GM19043 (cell line): Measurements from ENCODE around the gene ATP5PO.
"Not testable (repeated sequence)": the region's sequence is repeated elsewhere in the genome, so short reads cannot be mapped to it uniquely, and the experiment has no call there.

Source experiments
- ATAC-seq: cut with Tn5 transposase; IDR thresholded peaks from one replicate; pipeline ENCODE4 v1.9.1; 2021; ENCODE audit warnings: low read depth; ENCODE audit not compliant: unreplicated experiment

The ATP5PO gene

DNA sequence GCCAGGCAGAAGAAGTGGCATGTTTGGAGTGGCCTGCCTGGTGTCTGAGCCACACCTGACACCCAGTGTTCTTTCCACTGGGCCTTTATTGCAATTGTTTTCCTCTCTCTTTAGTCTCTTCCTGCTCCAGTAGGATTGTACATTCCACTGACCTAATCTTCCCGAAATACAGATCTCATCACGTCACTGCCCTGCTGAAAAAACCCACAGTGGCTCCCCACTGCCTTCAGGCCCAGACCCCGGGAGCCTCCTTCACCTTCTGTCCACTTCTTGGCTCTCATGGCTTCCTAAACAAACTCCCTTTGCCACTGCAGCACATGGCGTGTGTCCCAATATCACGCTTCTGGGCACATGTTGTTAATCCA, 25.3 kb upstream of the ATP5PO start:
- ATAC-seq, result no peak

DNA sequence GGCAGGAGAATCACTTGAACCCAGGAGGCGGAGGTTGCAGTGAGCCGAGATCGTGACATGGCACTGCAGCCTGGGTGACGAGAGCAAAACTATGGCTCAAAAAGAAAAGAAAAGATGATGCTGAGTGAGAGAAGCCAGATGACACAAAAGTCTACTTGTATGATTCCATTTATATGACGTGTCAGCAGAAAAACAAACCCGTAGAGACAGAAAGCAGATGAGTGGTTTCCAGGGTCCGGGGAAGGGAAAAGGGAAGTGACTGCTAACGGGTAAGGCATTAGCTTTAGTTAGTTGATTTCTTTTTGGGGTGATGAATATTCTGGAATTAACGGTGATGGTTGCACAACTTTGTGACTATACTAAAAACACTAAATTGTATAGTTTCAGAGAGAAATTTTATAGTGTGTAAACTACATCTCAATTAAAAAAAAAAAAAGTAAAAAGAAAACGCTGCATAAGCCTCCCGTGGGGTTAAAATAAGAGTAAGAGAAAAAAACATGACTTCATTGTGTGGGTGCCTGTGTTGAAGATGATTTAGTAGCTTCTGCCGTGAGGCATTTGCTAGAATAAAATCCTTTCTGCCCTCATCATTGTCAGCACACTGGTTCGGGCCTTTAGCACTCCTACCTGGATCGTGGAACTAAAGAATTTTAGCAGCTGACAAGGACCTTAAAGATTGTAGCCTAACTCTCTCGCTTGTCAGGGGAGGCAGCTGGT, 24.7 kb upstream of the ATP5PO start:
- ATAC-seq, result no peak

GRCh38 chr21:33939226-33939625, 23.6 kb upstream of the ATP5PO start:
- ATAC-seq, result no peak

DNA sequence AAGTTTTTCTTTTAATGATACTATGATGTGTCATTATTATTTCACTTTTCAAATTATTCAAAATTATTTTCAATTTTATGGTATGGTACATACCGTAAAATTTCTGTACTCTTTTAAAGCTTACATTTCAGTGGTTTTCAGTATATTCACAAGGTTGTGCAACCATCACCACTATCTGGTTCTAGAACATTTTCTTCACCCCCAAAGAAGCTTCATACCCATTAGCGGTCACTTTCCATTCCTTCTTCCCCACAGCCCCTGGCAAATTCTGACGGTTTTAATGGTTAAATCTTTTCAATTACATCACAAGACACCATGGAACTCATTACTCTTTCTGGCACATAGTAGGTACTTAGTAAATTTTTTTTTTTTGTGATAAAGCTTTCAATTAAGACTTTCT, 22.8 kb upstream of the ATP5PO start:
- ATAC-seq, result no peak

GRCh38 chr21:33937931-33938339, 22.3 kb upstream of the ATP5PO start:
- no peak for ATAC-seq

DNA sequence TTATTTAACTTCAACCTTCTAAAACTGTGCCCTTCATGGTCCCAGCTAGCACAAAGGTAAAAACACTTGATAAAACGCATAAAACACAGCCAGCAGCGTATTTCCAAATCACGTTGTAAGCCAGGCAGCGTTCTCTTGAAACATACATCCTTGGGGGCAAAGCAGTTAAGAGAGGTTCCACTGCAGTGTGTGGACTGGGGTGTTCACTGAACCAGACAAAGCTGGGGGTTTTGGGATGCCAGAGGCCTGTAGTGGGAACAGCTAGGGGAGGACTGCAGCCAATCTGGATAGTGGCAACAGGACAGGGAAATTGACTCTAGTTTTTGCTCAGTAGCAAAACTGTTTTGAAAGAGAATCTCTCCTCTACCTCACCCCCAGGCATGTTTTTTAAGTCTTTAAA, 21.5 kb upstream of the ATP5PO start:
- ATAC-seq, result no peak

- no peak for ATAC-seq
These were observed 20.9 kb upstream of the ATP5PO start for GRCh38 chr21:33936301-33937038.

- no peak for ATAC-seq
These were observed 17.1 kb upstream of the ATP5PO start for GRCh38 chr21:33932731-33933130.

DNA sequence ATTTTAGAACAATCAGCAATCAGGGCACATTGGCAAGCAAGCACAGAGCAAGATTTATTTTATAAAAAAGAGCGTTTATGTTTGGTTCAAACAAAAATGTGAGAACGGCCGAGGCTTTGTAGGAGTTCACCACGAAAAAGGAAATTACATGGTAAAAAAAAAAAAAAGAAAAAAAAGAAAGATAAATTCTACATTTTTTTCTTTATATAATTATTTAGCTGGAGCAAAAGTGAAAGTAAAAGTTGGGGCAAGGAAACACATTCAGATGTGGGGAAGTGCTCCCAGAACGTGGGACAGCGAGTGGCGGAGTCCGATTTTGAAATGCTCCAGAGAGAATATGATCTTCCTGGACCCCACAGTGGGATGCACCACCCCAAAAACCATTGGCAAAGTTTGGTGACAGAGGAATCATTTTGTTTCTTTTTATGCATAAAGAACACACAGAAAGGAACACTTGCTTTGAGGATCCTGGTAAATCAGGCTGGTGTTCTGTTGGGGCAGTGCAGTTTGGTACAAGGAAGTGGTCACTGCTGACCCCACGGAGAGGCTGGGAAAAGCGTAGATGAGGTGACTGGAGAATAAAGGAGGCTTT, 16.3 kb upstream of the ATP5PO start:
- no peak for ATAC-seq

DNA sequence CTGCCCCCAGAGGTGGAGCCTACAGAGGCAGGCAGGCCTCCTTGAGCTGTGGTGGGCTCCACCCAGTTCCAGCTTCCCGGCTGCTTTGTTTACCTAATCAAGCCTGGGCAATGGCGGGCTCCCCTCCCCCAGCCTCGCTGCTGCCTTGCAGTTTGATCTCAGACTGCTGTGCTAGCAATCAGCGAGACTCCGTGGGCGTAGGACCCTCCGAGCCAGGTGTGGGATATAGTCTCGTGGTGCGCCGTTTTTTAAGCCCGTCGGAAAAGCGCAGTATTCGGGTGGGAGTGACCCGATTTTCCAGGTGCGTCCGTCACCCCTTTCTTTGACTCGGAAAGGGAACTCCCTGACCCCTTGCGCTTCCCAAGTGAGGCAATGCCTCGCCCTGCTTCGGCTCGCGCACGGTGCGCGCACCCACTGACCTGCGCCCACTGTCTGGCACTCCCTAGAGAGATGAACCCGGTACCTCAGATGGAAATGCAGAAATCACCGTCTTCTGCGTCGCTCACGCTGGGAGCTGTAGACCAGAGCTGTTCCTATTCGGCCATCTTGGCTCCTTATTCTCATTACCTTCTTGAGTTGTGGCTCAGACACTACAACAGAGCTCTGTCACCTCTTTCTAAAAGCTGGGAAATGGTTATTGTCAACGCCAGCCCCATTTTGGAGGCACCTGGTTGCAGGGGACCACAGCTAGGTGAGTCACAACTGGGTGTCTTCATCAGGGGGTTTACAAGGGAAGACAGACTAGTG, 15.6 kb upstream of the ATP5PO start:
- not testable (repeated sequence) for ATAC-seq

DNA sequence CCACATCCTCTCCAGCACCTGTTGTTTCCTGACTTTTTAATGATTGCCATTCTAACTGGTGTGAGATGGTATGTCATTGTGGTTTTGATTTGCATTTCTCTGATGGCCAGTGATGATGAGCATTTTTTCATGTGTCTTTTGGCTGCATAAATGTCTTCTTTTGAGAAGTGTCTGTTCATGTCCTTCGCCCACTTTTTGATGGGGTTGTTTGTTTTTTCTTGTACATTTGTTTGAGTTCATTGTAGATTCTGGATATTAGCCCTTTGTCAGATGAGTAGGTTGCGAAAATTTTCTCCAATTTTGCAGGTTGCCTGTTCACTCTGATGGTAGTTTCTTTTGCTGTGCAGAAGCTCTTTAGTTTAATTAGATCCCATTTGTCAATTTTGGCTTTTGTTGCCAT, 10.6 kb upstream of the ATP5PO start:
- ATAC-seq, result not testable (repeated sequence)

- no peak for ATAC-seq
These were observed 9.1 kb upstream of the ATP5PO start for GRCh38 chr21:33924766-33925100.

DNA sequence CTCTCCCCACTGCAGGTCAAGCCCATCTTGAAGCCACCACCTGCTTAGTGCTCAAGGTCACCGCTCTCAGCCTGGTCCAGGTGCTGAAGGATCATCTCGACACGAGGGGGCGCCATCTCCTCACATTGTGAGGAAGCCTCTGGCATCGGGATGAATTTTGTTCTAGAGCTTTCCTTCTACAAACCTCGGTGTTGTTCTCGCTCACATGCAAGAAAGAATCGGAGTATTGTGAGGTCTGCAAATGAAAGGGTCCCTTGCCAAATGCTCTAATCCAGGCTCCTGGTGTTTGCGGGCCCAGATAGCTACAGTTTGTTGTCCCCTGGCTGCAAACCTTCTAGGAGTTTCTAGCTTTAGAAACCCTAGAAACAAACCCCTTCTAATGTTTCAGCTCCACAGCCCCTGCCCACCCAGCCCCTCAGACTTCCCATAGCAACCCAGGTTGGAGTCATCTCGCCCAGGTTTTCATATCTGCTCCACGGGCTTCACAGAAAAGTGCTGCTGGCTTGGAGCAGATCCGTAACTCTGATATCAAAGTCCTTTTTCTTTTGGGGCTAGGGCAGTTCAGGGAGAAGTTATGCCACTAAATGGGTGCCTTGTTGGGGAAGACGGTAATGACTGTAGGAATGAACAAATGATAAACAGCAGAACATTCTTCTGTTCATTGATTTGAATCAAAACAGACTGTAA, 8.6 kb upstream of the ATP5PO start:
- peak; percentile 74 for ATAC-seq

GRCh38 chr21:33917421-33917820, 1.8 kb upstream of the ATP5PO start:
- ATAC-seq, result no peak

GRCh38 chr21:33916200-33916567, 580 bp upstream of the ATP5PO start:
- ATAC-seq, result no peak

DNA sequence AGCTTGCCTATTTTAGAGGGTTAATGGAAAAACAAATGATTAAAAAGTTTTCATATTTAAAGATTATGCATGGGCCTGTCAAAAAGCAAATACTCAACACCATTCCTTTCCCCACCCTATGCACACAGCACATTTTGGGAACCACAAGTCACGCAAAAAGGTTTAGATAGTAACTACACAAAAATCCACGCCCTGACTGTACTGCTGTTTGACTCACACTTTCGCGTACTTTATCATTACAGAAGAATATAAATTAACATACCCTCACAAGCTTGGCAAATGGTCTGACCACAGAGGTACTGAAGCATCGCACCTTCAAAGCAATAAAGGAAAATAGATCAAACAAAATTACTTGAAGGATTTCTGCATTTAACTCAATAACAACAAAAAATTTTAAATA, 1.4 kb downstream of the ATP5PO start:
- no peak for ATAC-seq

DNA sequence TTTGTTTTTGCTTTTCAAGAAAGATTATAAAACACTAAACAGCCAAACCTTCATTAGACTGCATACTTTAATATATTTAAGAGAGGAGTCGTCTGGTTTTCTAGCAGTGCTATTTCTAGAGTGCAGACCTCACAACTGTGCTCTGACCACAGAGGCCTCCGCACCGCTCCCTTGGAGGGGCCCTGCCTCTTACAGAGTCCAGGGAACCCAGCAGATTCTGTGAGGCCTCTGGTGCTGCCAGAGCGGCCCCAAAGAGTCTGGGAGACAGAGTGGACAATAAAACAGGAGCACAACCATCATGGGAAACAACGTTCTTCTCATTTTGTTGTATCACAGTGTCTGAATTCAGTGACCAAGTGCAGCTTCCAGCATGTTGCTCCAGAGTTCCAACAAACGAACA, 5.8 kb downstream of the ATP5PO start:
- ATAC-seq, result no peak

DNA sequence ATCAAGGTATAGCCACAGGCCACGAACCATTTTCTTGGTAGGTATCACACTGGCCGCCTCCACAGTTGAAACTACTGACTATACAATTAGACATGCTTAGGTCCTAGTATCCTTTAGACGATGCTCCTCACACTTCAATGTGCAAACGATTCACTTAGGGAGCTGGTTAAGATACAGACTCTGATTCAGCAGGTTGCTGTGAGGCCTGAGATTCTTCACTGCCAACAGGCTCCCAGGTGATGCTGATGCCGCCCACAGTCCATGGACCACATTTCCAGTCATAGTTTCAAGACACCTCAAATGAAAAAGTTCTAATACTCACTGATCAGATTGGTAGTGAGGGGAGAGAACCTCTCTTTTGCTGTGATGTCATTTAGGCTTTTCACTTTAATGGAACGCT, 6.8 kb downstream of the ATP5PO start:
- no peak for ATAC-seq

- no peak for ATAC-seq
These were observed 11.6 kb downstream of the ATP5PO start for GRCh38 chr21:33904041-33904440.

DNA sequence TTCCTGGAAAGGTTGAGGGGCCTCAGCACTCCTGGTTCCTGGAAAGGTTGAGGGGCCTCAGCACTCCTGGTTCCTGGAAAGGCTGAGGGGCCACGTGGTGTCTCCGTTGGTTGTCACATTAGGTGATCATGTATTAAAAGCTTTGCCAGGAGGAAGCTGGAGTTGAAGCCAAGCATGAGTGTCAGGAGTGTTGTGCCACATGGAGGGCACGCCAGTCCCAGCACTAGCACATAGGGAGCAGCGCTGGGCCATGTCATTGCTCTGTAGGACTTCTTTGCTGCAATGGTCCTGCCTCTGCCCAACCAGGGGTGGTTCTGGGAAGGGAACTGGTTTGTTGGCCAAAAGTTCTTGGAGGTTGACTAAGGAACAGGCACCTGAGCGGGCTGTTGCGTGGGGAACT, 13.3 kb downstream of the ATP5PO start:
- no peak for ATAC-seq
